GM12878 (cell line): ENCODE results near the gene PDLIM5. TPM values are rescaled to one million over a fixed set of nuclear protein-coding genes. Genes with fewer than 3 reads are reported as not detected.

ENCODE experiments used
- ATAC-seq: fragments of 200-7000 bp; cut with Tn5 transposase; 3 replicates; pipeline ENCODE4 v1.9.1; 2020; ENCODE audit warnings: mild to moderate bottlenecking, moderate library complexity
- BruUV-seq: library from RNA; stranded (reverse); fragments of 400-500 nt; replicated peaks from 2 replicates; lab custom pipeline; 2021; lab: Mats Ljungman, UMichigan
- CTCF ChIA-PET: fragments of 300-600 bp; sonication (Branson Sonifier 250); formaldehyde crosslinking; extraction: SDS; loops from one replicate; lab custom pipeline; 2021; ENCODE audit warnings: inconsistent platforms; lab: Yijun Ruan, JAX
- POLR2A ChIA-PET: fragments of 350-600 bp; formaldehyde crosslinking; extraction: SDS; loops from one replicate; lab custom pipeline; 2021; ENCODE audit warnings: inconsistent platforms; lab: Charles Lee
- RAD21 ChIA-PET: fragments of 300-600 bp; sonication (Branson Sonifier 250); formaldehyde crosslinking; loops from one replicate; lab custom pipeline; 2023; ENCODE audit warnings: antibody characterized with exemption; ENCODE audit not compliant: unreplicated experiment; lab: Charles Lee
- SMC1A ChIA-PET: fragments of 300-600 bp; sonication (Branson Sonifier 250); formaldehyde crosslinking; loops from one replicate; lab custom pipeline; 2023; ENCODE audit not compliant: unreplicated experiment, uncharacterized antibody; lab: Charles Lee
- DNase-seq: peaks from one replicate; pipeline ENCODE4 v3.0.0-alpha.2; 2011; ENCODE audit warnings: low read depth, low spot score
- FAIRE-seq: peaks from 3 replicates; lab custom pipeline; 2011; peaks lifted over from hg19 to GRCh38; lab: Jason Lieb, UNC
- H2AFZ ChIP-seq: 2 replicates; pipeline ENCODE4 v1.6.0; 2011; ENCODE audit warnings: low read depth, low read length, control low read depth; ENCODE audit not compliant: control insufficient read depth
- H3K27ac ChIP-seq: 2 replicates; pipeline ENCODE4 v1.5.1; 2011; ENCODE audit warnings: control low read depth; ENCODE audit not compliant: control insufficient read depth, insufficient read depth
- H3K27me3 ChIP-seq, 2 experiments: replicated peaks in 1 of 2; 2 replicates each; pipeline versions ENCODE4 v1.6.0 to v1.6.1; 2011; ENCODE audit warnings: low read length in 1 of 2; ENCODE audit not compliant: control insufficient read depth in 2 of 2, insufficient read depth in 2 of 2
- H3K36me3 ChIP-seq, 2 experiments: 2 replicates each; pipeline ENCODE4 v1.5.1; 2011; ENCODE audit warnings: low read length in 1 of 2; ENCODE audit not compliant: control insufficient read depth in 2 of 2, insufficient read depth in 2 of 2
- H3K4me1 ChIP-seq: 2 replicates; pipeline ENCODE4 v1.6.1; 2011; ENCODE audit warnings: mild to moderate bottlenecking, low read length, moderate library complexity, mixed read lengths; ENCODE audit not compliant: control insufficient read depth, insufficient read depth
- H3K4me2 ChIP-seq: 2 replicates; pipeline ENCODE4 v1.6.0; 2011; ENCODE audit warnings: control low read depth; ENCODE audit not compliant: control insufficient read depth, insufficient read depth
- H3K4me3 ChIP-seq: fragments of 200-600 bp; sonication (generic); 2 replicates; pipeline ENCODE4 v1.5.1; 2016
- H3K79me2 ChIP-seq: 2 replicates; pipeline ENCODE4 v1.6.0; 2011; ENCODE audit warnings: low read length; ENCODE audit not compliant: control insufficient read depth, insufficient read depth
- H3K9ac ChIP-seq: 2 replicates; pipeline ENCODE4 v1.8.0; 2011; ENCODE audit warnings: low read length, control low read depth, mixed read lengths; ENCODE audit not compliant: control insufficient read depth, insufficient read depth
- H3K9me3 ChIP-seq: replicated peaks from 3 replicates; pipeline ENCODE4 v1.5.1; 2011; ENCODE audit warnings: mild to moderate bottlenecking, low read length; ENCODE audit not compliant: control insufficient read depth, insufficient read depth
- H4K20me1 ChIP-seq: 2 replicates; pipeline ENCODE4 v1.6.0; 2011; ENCODE audit not compliant: control insufficient read depth, insufficient read depth
- BHLHE40 ChIP-seq, 2 experiments: fragments of 450-650 bp in 1 of 2; IDR thresholded peaks; 2 replicates each; pipeline ENCODE4 v1.6.1; 2011 to 2017; ENCODE audit warnings: low read depth in 2 of 2, borderline replicate concordance in 1 of 2, improper control_type of control experiment in 1 of 2, low read length in 1 of 2, mild to moderate bottlenecking in 1 of 2
- CBX3 ChIP-seq: fragments of 200-600 bp; sonication (generic); IDR thresholded peaks from 2 replicates; pipeline ENCODE4 v1.6.1; 2016; ENCODE audit warnings: low read depth, borderline replicate concordance
- FOXM1 ChIP-seq: IDR thresholded peaks from 2 replicates; pipeline ENCODE4 v1.6.1; 2012; ENCODE audit warnings: low read depth, mild to moderate bottlenecking, inconsistent platforms, low read length, moderate library complexity
- IKZF2 ChIP-seq, 2 experiments: fragments of 450-650 bp; IDR thresholded peaks; 2 replicates each; pipeline ENCODE4 v1.6.1; 2017; ENCODE audit warnings: mild to moderate bottlenecking in 2 of 2, moderate library complexity in 2 of 2
- KDM1A ChIP-seq: fragments of 200-600 bp; sonication (generic); IDR thresholded peaks from 2 replicates; pipeline ENCODE4 v1.6.1; 2016; ENCODE audit warnings: borderline replicate concordance
- MLLT1 ChIP-seq: fragments of 450-650 bp; IDR thresholded peaks from 2 replicates; pipeline ENCODE4 v1.6.1; 2016; ENCODE audit warnings: mild to moderate bottlenecking
- MTA3 ChIP-seq: IDR thresholded peaks from 2 replicates; pipeline ENCODE4 v1.6.1; 2012; ENCODE audit warnings: low read length, inconsistent platforms, borderline replicate concordance
- NR2C1 ChIP-seq: fragments of 450-650 bp; IDR thresholded peaks from 2 replicates; pipeline ENCODE4 v1.6.1; 2017; ENCODE audit warnings: antibody characterized with exemption, mild to moderate bottlenecking, moderate library complexity
- PML ChIP-seq: IDR thresholded peaks from 2 replicates; pipeline ENCODE4 v1.6.1; 2012; ENCODE audit warnings: low read length, inconsistent platforms
- RAD21 ChIP-seq: IDR thresholded peaks from 2 replicates; pipeline ENCODE4 v1.6.1; 2011; ENCODE audit warnings: mild to moderate bottlenecking, low read depth, low read length, moderate library complexity; ENCODE audit not compliant: insufficient read depth
- SP1 ChIP-seq: IDR thresholded peaks from one replicate; pipeline ENCODE4 v1.6.1; 2011; ENCODE audit warnings: low read depth, low read length
- ZBED1 ChIP-seq: IDR thresholded peaks from 2 replicates; pipeline ENCODE4 v1.6.1; 2016; ENCODE audit warnings: borderline replicate concordance
- WGBS: methylation state at CpG from one replicate; pipeline ENCODE4 v1.1.6; 2016; ENCODE audit warnings: low lambda C conversion rate; ENCODE audit not compliant: insufficient replicate concordance, insufficient coverage; ENCODE audit errors: missing lambda C conversion rate; 5-methylcytosine and 5-hydroxymethylcytosine counted together
- in situ Hi-C: fragments of 300-500 bp; cut with MboI; formaldehyde crosslinking; loops from 9 replicates; pipeline ENCODE4 v1.14.3; 2018; ENCODE audit warnings: mixed read lengths
- intact Hi-C: fragments of 100-400 bp; cut with micrococcal nuclease; formaldehyde crosslinking; loops from one replicate; pipeline ENCODE4 v1.14.2; 2022; ENCODE audit not compliant: unreplicated experiment
- polyA plus RNA-seq, 11 experiments: library from polyadenylated mRNA; depleted of rRNA in 4 of 11; unstranded in 6 of 11; stranded (reverse) in 5 of 11; fragments of >200 nt; fragmentation: Nextera tagmentation in 4 of 11; fragmentation: Illumina TruSeq in 1 of 11; extraction: Ambion mirVana in 4 of 11; extraction: Trizol in 1 of 11; gene quantifications; 1 replicate in 1 of 11; 2 replicates in 10 of 11; pipeline versions ENCODE4 v1.2.1 to v1.2.3, GENCODE V29; 2011 to 2016; ENCODE audit warnings: inconsistent platforms in 2 of 11, missing spikeins in 2 of 11, low read depth in 1 of 11
- total RNA-seq, 4 experiments: library from RNA; depleted of rRNA in 3 of 4; stranded (reverse); fragments of >200 nt in 3 of 4; fragmentation: Illumina TruSeq in 1 of 4; extraction: Trizol in 1 of 4; gene quantifications; 2 replicates each; pipeline versions ENCODE4 v1.2.1 to v1.2.3, GENCODE V29; 2013 to 2021

PDLIM5 gene
- total and polyA plus RNA-seq, 10 of the 15 experiments (the other 5 are each of a cell fraction or from before 2014, with no cell fraction given) = 10.0 to 52.9 (median 20.7) TPM

GRCh38 chr4:94468093-94468769 is 16.5 kb downstream of the PDLIM5 start (continued):
- TF ChIP-seq MLLT1 = no peak
- no peak for TF ChIP-seq MTA3
- no peak for TF ChIP-seq SP1
- no peak for TF ChIP-seq ZBED1
- no peak for TF ChIP-seq KDM1A
- no peak for TF ChIP-seq CBX3
- no peak for TF ChIP-seq PML
- TF ChIP-seq FOXM1 = no peak

GRCh38 chr4:94469221-94469784 is 17.6 kb downstream of the PDLIM5 start:
- RAD21 ChIA-PET = no interaction called here
- H3K4me1 ChIP-seq = no peaks in the 10 kb centered on the region

More at GRCh38 chr4:94469221-94469784, 17.6 kb downstream of the PDLIM5 start:
- H3K4me3 ChIP-seq = no peak overlapping the region
- H3K9me3 ChIP-seq = peaks cover 3% of the 10 kb centered on the region; the same call in 2 of the 3 replicates
- H4K20me1 ChIP-seq = no peaks in the 10 kb centered on the region
- DNase-seq (no peak), FAIRE-seq (peak; percentile 7), ATAC-seq (peak; percentile 74)
- WGBS = 0% methylated on average over 1 of the region's 1 CpG
- no TSS peak for BruUV-seq
- ChIA-PET CTCF (interaction anchor here (1.5 to 1.8 kb wide), 3 partner anchors 50 to 84 kb away, joined by 3 to 7 read pairs (median 6); no protein-coding TSS in a partner anchor), SMC1A (interaction anchor here (0.9 to 1.1 kb wide), 3 partner anchors 14 to 62 kb away, joined by 3 read pairs; no protein-coding TSS in a partner anchor), POLR2A (no interaction called here)
- peak in 1 of 2 experiments; percentile 35; a peak in 1 of 4 replicates for TF ChIP-seq BHLHE40 (IDR thresholded peaks at IDR 0.05; ENCODE audit: borderline replicate concordance in 1 of 2, low read depth in 2 of 2, low read length in 1 of 2)
- TF ChIP-seq RAD21 = 0 out of 2 replicates have a peak, but pooled peaks have one; percentile 6
- TF ChIP-seq NR2C1 = no peak
- TF ChIP-seq IKZF2 (IDR thresholded peaks at IDR 0.05) = no peak
- H3K9ac ChIP-seq = no peak overlapping the region
- no peak overlapping the region for H3K27ac ChIP-seq
- peaks cover 2% of the 10 kb centered on the region; the same call in 1 of the 2 replicates for H3K79me2 ChIP-seq
- H3K36me3 ChIP-seq = no peaks in the 10 kb centered on the region
- in situ Hi-C loops (no loop called here), intact Hi-C loops (no loop called here)
- H3K27me3 ChIP-seq = no peaks in the 10 kb centered on the region
- H2AFZ ChIP-seq = no peak overlapping the region
- H3K4me2 ChIP-seq = no peak overlapping the region
